GM23248 (cell line): Measurements from ENCODE around the gene CLCN4. TPM values are rescaled to one million over a fixed set of nuclear protein-coding genes. Genes with fewer than 3 reads are reported as not detected.

Experiments used
- DNase-seq: peaks from one replicate; pipeline ENCODE4 v3.0.0-alpha.2; 2015
- H2AFZ ChIP-seq: fragments of 200-600 bp; sonication (generic); 2 replicates; pipeline ENCODE4 v1.6.1; 2016; ENCODE audit warnings: antibody characterized with exemption
- H3F3A ChIP-seq: fragments of 200-600 bp; sonication (generic); 2 replicates; pipeline ENCODE4 v1.6.1; 2016; ENCODE audit warnings: mild to moderate bottlenecking, antibody characterized with exemption, mixed run types; ENCODE audit not compliant: insufficient read depth
- H3K27ac ChIP-seq: fragments of 200-600 bp; sonication (generic); 2 replicates; pipeline ENCODE4 v1.5.1; 2016; ENCODE audit warnings: mild to moderate bottlenecking
- H3K27me3 ChIP-seq: fragments of 200-600 bp; sonication (generic); replicated peaks from 2 replicates; pipeline ENCODE4 v1.6.1; 2016; ENCODE audit warnings: mild to moderate bottlenecking; ENCODE audit not compliant: insufficient read depth
- H3K36me3 ChIP-seq: fragments of 200-600 bp; sonication (generic); 2 replicates; pipeline ENCODE4 v1.6.1; 2016; ENCODE audit warnings: low read depth, mild to moderate bottlenecking
- H3K4me1 ChIP-seq: fragments of 200-600 bp; sonication (generic); 2 replicates; pipeline ENCODE4 v1.6.1; 2016; ENCODE audit warnings: mild to moderate bottlenecking; ENCODE audit not compliant: insufficient read depth
- H3K4me2 ChIP-seq: fragments of 200-600 bp; sonication (generic); one replicate; pipeline ENCODE4 v1.6.1; 2016; ENCODE audit warnings: mild to moderate bottlenecking; ENCODE audit not compliant: unreplicated experiment
- H3K4me3 ChIP-seq: fragments of 200-600 bp; sonication (generic); 2 replicates; pipeline ENCODE4 v1.5.1; 2016; ENCODE audit warnings: mild to moderate bottlenecking
- H3K79me2 ChIP-seq: fragments of 200-600 bp; sonication (generic); 2 replicates; pipeline ENCODE4 v1.6.1; 2016; ENCODE audit warnings: mild to moderate bottlenecking; ENCODE audit not compliant: insufficient read depth
- H3K9ac ChIP-seq: fragments of 200-600 bp; sonication (generic); 2 replicates; pipeline ENCODE4 v1.6.1; 2016; ENCODE audit warnings: mild to moderate bottlenecking
- H3K9me2 ChIP-seq: fragments of 200-600 bp; sonication (generic); 2 replicates; pipeline ENCODE4 v1.6.1; 2016; ENCODE audit warnings: mixed run types, mild to moderate bottlenecking, moderate library complexity; ENCODE audit not compliant: insufficient read depth
- H3K9me3 ChIP-seq: fragments of 200-600 bp; sonication (generic); one replicate; pipeline ENCODE4 v1.6.1; 2017; ENCODE audit warnings: low read depth
- H4K20me1 ChIP-seq: fragments of 200-600 bp; sonication (generic); 2 replicates; pipeline ENCODE4 v1.6.0; 2016; ENCODE audit not compliant: insufficient read depth
- EZH2 ChIP-seq: fragments of 200-600 bp; sonication (generic); IDR thresholded peaks from 2 replicates; pipeline ENCODE4 v1.6.1; 2018; ENCODE audit warnings: antibody characterized with exemption, mild to moderate bottlenecking; ENCODE audit not compliant: insufficient read depth, poor library complexity, severe bottlenecking
- EZH2phosphoT487 ChIP-seq: fragments of 200-600 bp; sonication (generic); IDR thresholded peaks from 2 replicates; pipeline ENCODE4 v1.6.1; 2018; ENCODE audit warnings: antibody characterized with exemption, moderate library complexity, mild to moderate bottlenecking, low read depth; ENCODE audit not compliant: insufficient read depth
- WGBS, 2 experiments: methylation state at CpG; one replicate each; pipeline ENCODE4 v1.1.6; 2015 to 2017; ENCODE audit warnings: low lambda C conversion rate in 2 of 2, low coverage in 1 of 2; ENCODE audit errors: missing lambda C conversion rate in 2 of 2; 5-methylcytosine and 5-hydroxymethylcytosine counted together
- in situ Hi-C: fragments of 300-500 bp; cut with MboI; formaldehyde crosslinking; loops from 2 replicates; pipeline ENCODE4 v1.15.0; 2020
- polyA plus RNA-seq: library from polyadenylated mRNA; unstranded; fragments of >200 nt; fragmentation: Nextera tagmentation; extraction: Ambion mirVana; gene quantifications from 2 replicates; pipeline ENCODE4 v1.2.1, GENCODE V29; 2016
- total RNA-seq: library from RNA; depleted of rRNA; stranded (reverse); fragments of >200 nt; shearing (Covaris generic); gene quantifications from 2 replicates; pipeline ENCODE4 v1.2.3, GENCODE V29; 2014

The CLCN4 gene
- total and polyA plus RNA-seq, 2 experiments from 2014 or later, result 0.29 to 0.97 TPM

DNA sequence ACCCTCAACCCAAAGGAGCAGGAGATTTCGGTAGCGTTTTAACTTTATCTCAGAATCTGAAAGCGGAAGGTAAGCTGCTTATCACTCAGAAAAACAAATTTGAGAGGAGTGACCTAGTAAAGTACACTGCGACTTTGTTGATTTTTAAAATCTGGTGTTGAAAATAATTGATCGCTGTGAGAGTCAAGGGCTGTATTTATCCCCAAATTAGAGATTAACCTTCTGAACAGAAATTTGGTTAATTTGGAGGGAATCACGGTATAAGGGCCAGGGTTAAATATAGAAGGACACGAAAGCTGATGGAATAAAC lies 212 bp downstream of the CLCN4 start:
- Histone ChIP-seq H3K27ac (no peak overlapping the region), H3K27me3 (no peaks in the 10 kb centered on the region), H3K79me2 (no peaks in the 10 kb centered on the region), H3K4me2 (peak overlapping the region; percentile 81), H4K20me1 (no peaks in the 10 kb centered on the region), H3K9ac (peak overlapping the region; percentile 53), H3K9me3 (no peaks in the 10 kb centered on the region), H3K4me3 (peak overlapping the region; percentile 57), H3F3A (peaks cover 8% of the 10 kb centered on the region), H2AFZ (peak overlapping the region; percentile 83), H3K36me3 (no peaks in the 10 kb centered on the region), H3K4me1 (peaks cover 18% of the 10 kb centered on the region), H3K9me2 (no peaks in the 10 kb centered on the region)
- 16 to 23% methylated on average over 7 of the region's 7 CpGs for WGBS, 2 experiments
- TF ChIP-seq EZH2 (no peak), EZH2phosphoT487 (no peak)
- no peak for DNase-seq
- in situ Hi-C loops, result no loop called here

GRCh38 chrX:10157543-10157942 lies 768 bp downstream of the CLCN4 start:
- Histone ChIP-seq H3K9ac (peak overlapping the region; percentile 53; the same call in 1 of the 2 replicates), H3K27ac (0 out of 2 replicates have a peak overlapping the region, but pooled peaks have one; percentile 18), H3K36me3 (no peaks in the 10 kb centered on the region), H4K20me1 (no peaks in the 10 kb centered on the region), H2AFZ (peak overlapping the region; percentile 83; the same call in 1 of the 2 replicates), H3K4me2 (peak overlapping the region; percentile 81), H3K4me1 (peaks cover 18% of the 10 kb centered on the region), H3K79me2 (no peaks in the 10 kb centered on the region), H3K4me3 (peak overlapping the region; percentile 57), H3K9me3 (no peaks in the 10 kb centered on the region), H3K9me2 (no peaks in the 10 kb centered on the region), H3K27me3 (no peaks in the 10 kb centered on the region), H3F3A (peaks cover 8% of the 10 kb centered on the region)
- TF ChIP-seq EZH2 (no peak), EZH2phosphoT487 (no peak)
- in situ Hi-C loops, result no loop called here
- 3 to 5% methylated on average over 3 of the region's 3 CpGs for WGBS, 2 experiments
- peak; percentile 38 for DNase-seq

DNA sequence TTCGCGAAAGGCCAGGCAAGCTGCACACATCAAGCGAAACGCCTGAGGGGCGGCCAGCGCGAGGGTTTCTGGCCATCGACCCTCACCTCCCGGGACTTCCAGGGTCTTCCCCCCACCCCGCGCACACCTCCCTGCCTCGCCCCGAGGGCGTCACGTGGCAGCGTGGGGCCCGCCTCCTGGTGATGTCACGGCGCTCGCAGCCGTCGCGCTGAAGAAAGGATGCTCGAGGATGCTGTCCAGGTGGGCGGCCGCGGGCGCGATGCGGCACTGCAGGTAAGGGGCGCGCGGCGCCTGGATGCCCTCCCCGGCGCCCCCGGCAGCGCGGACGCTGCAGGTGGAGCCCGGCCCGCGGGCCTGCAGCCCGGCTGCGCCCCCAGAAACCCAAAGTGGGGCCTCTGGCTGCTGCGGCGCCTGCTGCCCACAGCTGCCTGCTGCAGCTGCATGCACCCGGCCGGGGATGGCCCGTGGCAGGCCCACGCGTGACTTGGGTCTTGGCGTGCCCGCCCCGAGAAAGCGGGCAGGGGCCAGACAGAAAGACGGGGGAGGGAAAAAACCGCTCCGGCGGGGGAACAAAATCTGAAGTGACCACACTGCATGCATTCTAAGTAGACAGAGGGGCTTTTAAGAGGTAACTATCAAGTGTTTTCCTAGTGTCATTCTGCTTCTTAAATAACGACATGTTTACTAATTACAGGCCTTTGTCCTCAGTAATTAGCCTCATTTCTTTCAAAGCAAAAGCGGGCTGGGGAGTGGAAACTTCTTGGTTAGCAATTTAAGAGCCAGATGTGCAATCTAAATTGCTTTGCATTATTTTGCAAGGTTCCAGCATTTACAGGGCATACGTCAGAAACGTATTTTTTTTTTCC lies 1.7 kb downstream of the CLCN4 start:
- H3K79me2 ChIP-seq, result no peaks in the 10 kb centered on the region
- TF ChIP-seq EZH2phosphoT487, result no peak
- TF ChIP-seq EZH2, result no peak
- H2AFZ ChIP-seq, result no peak overlapping the region
- 11 to 14% methylated on average over 21 to 32 of the region's 64 CpGs for WGBS, 2 experiments
- H3K4me1 ChIP-seq, result peaks cover 18% of the 10 kb centered on the region
- peak; percentile 48 for DNase-seq
- no peaks in the 10 kb centered on the region for H3K36me3 ChIP-seq
- no peaks in the 10 kb centered on the region for H3K27me3 ChIP-seq
- H4K20me1 ChIP-seq, result no peaks in the 10 kb centered on the region
- no peaks in the 10 kb centered on the region for H3K9me2 ChIP-seq
- H3K4me3 ChIP-seq, result peak overlapping the region; percentile 57
- H3K9me3 ChIP-seq, result no peaks in the 10 kb centered on the region
- no peak overlapping the region for H3K27ac ChIP-seq
- H3K4me2 ChIP-seq, result peak overlapping the region; percentile 81
- in situ Hi-C loops, result no loop called here
- peaks cover 8% of the 10 kb centered on the region for H3F3A ChIP-seq
- H3K9ac ChIP-seq, result no peak overlapping the region

DNA sequence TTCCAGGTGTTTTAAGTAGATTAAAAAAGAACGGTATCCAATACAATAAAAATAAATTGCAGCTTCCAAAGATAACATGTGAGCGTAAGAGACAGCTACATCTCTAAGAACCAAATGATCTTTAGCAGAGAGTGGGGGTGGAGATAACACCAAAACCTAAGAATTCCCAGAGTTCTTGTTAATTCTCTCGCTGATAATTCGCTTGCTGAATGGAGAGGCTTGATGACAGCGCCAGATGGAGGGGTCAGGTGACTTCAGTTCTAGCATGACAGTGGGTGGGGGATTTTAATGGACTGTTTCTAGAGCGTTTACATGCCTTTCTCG lies 2.3 kb downstream of the CLCN4 start:
- DNase-seq, result no peak
- H3K79me2 ChIP-seq, result no peaks in the 10 kb centered on the region
- H3K36me3 ChIP-seq, result no peaks in the 10 kb centered on the region
- H2AFZ ChIP-seq, result no peak overlapping the region
- WGBS, 2 experiments, result 67 to 75% methylated on average over 6 to 7 of the region's 7 CpGs
- H3K9me3 ChIP-seq, result no peaks in the 10 kb centered on the region
- TF ChIP-seq EZH2phosphoT487 (no peak), EZH2 (no peak)
- in situ Hi-C loops, result no loop called here
- no peaks in the 10 kb centered on the region for H3K27me3 ChIP-seq
- H3F3A ChIP-seq, result peaks cover 8% of the 10 kb centered on the region
- H3K27ac ChIP-seq, result no peak overlapping the region
- peaks cover 18% of the 10 kb centered on the region for H3K4me1 ChIP-seq
- H3K4me3 ChIP-seq, result no peak overlapping the region
- no peak overlapping the region for H3K9ac ChIP-seq
- H4K20me1 ChIP-seq, result no peaks in the 10 kb centered on the region
- no peak overlapping the region for H3K4me2 ChIP-seq
- H3K9me2 ChIP-seq, result no peaks in the 10 kb centered on the region

DNA sequence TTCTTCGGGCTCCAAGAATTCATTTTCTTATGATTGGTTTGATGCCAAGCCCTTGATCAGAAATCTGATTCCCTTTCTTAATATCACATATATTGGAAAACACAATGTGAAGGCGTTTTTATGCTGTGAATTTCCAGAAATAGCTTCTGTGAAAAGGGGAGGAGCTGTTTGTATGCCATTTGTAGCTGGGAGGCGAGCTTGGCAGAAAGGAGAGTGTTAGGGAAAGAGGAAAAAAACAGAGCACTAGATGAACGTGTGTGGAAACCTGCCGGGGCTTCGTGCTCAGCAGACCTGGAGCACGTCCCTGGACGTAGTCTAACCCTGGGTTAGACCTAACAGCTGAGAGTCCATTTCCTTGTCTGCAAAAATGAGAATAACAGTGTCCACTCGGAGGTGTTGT lies 3.4 kb downstream of the CLCN4 start:
- Histone ChIP-seq H3K9ac (no peak overlapping the region), H3K4me3 (no peak overlapping the region), H3K79me2 (no peaks in the 10 kb centered on the region), H3K9me3 (no peaks in the 10 kb centered on the region), H3F3A (peaks cover 8% of the 10 kb centered on the region), H3K4me2 (no peak overlapping the region), H4K20me1 (no peaks in the 10 kb centered on the region), H3K36me3 (no peaks in the 10 kb centered on the region), H2AFZ (no peak overlapping the region), H3K4me1 (peaks cover 18% of the 10 kb centered on the region), H3K27ac (no peak overlapping the region), H3K9me2 (no peaks in the 10 kb centered on the region), H3K27me3 (no peaks in the 10 kb centered on the region)
- no peak for DNase-seq
- in situ Hi-C loops, result no loop called here
- WGBS, 2 experiments, result 67 to 81% methylated on average over 3 to 9 of the region's 9 CpGs
- TF ChIP-seq EZH2phosphoT487, result no peak
- TF ChIP-seq EZH2, result no peak
